HepG2 (cell line): ENCODE measurements around the gene OR2B2. TPM values are rescaled to one million over a fixed set of nuclear protein-coding genes. Genes with fewer than 3 reads are reported as not detected.

Experiments used
- IRF2 ChIP-seq: IDR thresholded peaks from 2 replicates; pipeline ENCODE4 v1.6.1; 2018; ENCODE audit warnings: missing genetic modification reagents, missing compliant biosample characterization
- KIAA2018 ChIP-seq: sonication (generic); formaldehyde crosslinking; IDR thresholded peaks from 2 replicates; pipeline ENCODE4 v1.5.0; 2020; ENCODE audit warnings: mild to moderate bottlenecking, missing genetic modification reagents, borderline replicate concordance
- SAFB2 ChIP-seq: sonication (generic); formaldehyde crosslinking; IDR thresholded peaks from 2 replicates; pipeline ENCODE4 v1.5.1; 2020; ENCODE audit warnings: missing genetic modification reagents, low read depth, mild to moderate bottlenecking, borderline replicate concordance
- SP140L ChIP-seq: sonication (generic); formaldehyde crosslinking; IDR thresholded peaks from 2 replicates; pipeline ENCODE4 v1.4.0; 2020; ENCODE audit warnings: missing genetic modification reagents, borderline replicate concordance
- STAT5B ChIP-seq: sonication (generic); formaldehyde crosslinking; IDR thresholded peaks from 2 replicates; pipeline ENCODE4 v1.4.0; 2020; ENCODE audit warnings: missing genetic modification reagents
- SYNCRIP ChIP-seq: fragments of 200-400 bp; formaldehyde crosslinking; IDR thresholded peaks from 2 replicates; pipeline ENCODE4 v1.6.1; 2018; ENCODE audit warnings: mild to moderate bottlenecking, low read depth, low read length; ENCODE audit not compliant: insufficient read depth
- TCF7L2 ChIP-seq: IDR thresholded peaks from 2 replicates; pipeline ENCODE4 v1.6.1; 2011; ENCODE audit warnings: mild to moderate bottlenecking, low read depth, low read length, moderate library complexity
- ZNF775 ChIP-seq: sonication (generic); formaldehyde crosslinking; IDR thresholded peaks from 2 replicates; pipeline ENCODE4 v1.4.0; 2020; ENCODE audit warnings: missing genetic modification reagents, mild to moderate bottlenecking, moderate library complexity, borderline replicate concordance
- ZSCAN31 ChIP-seq: sonication (generic); formaldehyde crosslinking; IDR thresholded peaks from 2 replicates; pipeline ENCODE4 v1.5.0; 2020; ENCODE audit warnings: low read depth, mild to moderate bottlenecking, missing genetic modification reagents
- polyA plus RNA-seq, 8 experiments: library from polyadenylated mRNA; depleted of rRNA in 3 of 8; stranded (reverse) in 7 of 8; unstranded in 1 of 8; fragments of >200 nt; fragmentation: Illumina TruSeq in 4 of 8; extraction: Trizol in 4 of 8; gene quantifications; 2 replicates each; pipeline versions ENCODE4 v1.2.1 to v1.2.3, GENCODE V29; 2011 to 2016; ENCODE audit warnings: low read depth in 4 of 8, missing spikeins in 1 of 8, mixed read lengths in 1 of 8; ENCODE audit not compliant: insufficient read depth in 1 of 8
- total RNA-seq, 5 experiments: library from RNA; depleted of rRNA; stranded (reverse); fragments of >200 nt; fragmentation: Illumina TruSeq; extraction: Trizol; gene quantifications; 2 replicates each; pipeline ENCODE4 v1.2.3, GENCODE V29; 2016; ENCODE audit warnings: low read depth in 1 of 5
- TF ChIP-seq, protein P1 (sequence below): sonication (generic); formaldehyde crosslinking; IDR thresholded peaks from 2 replicates; pipeline ENCODE4 v1.5.1; 2020; ENCODE audit warnings: missing genetic modification reagents, mild to moderate bottlenecking, borderline replicate concordance
- TF ChIP-seq, protein P2 (sequence below): IDR thresholded peaks from 2 replicates; pipeline ENCODE4 v1.6.1; 2016; ENCODE audit warnings: low read depth
- TF ChIP-seq, protein P3 (sequence below): sonication (generic); formaldehyde crosslinking; IDR thresholded peaks from 2 replicates; pipeline ENCODE4 v1.4.0; 2020; ENCODE audit warnings: missing genetic modification reagents, borderline replicate concordance

Gene OR2B2
- total and polyA plus RNA-seq, 2 of the 13 experiments (the other 11 are each of a cell fraction or from before 2014, with no cell fraction given) = not detected

GRCh38 chr6:27902335-27903314 is 9.6 kb downstream of the OR2B2 start (continued):
- TF ChIP-seq KIAA2018 (CRISPR knock-in tag) (no peak), TCF7L2 (no peak), STAT5B (CRISPR knock-in tag) (no peak), ZNF775 (no peak), IRF2 (CRISPR knock-in tag) (peak; percentile 81), ZSCAN31 (CRISPR knock-in tag) (peak; percentile 75; the same call in 1 of the 2 replicates), SYNCRIP (no peak), SAFB2 (CRISPR knock-in tag) (no peak), SP140L (CRISPR knock-in tag) (peak; percentile 39; the same call in 1 of the 2 replicates)
- TF ChIP-seq, protein P1, sequence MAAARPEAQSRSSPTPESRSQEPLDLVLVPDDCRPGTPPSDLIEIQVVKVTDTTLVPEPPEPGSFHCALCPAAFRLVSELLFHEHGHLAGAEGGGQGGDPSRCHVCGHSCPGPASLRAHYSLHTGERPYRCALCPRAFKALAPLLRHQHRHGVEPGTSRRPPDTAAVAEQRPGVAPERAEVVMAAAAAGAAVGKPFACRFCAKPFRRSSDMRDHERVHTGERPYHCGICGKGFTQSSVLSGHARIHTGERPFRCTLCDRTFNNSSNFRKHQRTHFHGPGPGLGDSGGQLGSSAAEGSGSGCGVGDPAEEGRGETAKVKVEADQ = no peak; the same call in 1 of the 2 replicates
- TF ChIP-seq, protein P2, sequence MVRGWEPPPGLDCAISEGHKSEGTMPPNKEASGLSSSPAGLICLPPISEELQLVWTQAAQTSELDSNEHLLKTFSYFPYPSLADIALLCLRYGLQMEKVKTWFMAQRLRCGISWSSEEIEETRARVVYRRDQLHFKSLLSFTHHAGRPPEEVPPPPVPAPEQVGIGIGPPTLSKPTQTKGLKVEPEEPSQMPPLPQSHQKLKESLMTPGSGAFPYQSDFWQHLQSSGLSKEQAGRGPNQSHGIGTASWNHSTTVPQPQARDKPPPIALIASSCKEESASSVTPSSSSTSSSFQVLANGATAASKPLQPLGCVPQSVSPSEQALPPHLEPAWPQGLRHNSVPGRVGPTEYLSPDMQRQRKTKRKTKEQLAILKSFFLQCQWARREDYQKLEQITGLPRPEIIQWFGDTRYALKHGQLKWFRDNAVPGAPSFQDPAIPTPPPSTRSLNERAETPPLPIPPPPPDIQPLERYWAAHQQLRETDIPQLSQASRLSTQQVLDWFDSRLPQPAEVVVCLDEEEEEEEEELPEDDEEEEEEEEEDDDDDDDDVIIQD (CRISPR knock-in tag) = peak; percentile 42; the same call in 1 of the 2 replicates
- TF ChIP-seq, protein P3, sequence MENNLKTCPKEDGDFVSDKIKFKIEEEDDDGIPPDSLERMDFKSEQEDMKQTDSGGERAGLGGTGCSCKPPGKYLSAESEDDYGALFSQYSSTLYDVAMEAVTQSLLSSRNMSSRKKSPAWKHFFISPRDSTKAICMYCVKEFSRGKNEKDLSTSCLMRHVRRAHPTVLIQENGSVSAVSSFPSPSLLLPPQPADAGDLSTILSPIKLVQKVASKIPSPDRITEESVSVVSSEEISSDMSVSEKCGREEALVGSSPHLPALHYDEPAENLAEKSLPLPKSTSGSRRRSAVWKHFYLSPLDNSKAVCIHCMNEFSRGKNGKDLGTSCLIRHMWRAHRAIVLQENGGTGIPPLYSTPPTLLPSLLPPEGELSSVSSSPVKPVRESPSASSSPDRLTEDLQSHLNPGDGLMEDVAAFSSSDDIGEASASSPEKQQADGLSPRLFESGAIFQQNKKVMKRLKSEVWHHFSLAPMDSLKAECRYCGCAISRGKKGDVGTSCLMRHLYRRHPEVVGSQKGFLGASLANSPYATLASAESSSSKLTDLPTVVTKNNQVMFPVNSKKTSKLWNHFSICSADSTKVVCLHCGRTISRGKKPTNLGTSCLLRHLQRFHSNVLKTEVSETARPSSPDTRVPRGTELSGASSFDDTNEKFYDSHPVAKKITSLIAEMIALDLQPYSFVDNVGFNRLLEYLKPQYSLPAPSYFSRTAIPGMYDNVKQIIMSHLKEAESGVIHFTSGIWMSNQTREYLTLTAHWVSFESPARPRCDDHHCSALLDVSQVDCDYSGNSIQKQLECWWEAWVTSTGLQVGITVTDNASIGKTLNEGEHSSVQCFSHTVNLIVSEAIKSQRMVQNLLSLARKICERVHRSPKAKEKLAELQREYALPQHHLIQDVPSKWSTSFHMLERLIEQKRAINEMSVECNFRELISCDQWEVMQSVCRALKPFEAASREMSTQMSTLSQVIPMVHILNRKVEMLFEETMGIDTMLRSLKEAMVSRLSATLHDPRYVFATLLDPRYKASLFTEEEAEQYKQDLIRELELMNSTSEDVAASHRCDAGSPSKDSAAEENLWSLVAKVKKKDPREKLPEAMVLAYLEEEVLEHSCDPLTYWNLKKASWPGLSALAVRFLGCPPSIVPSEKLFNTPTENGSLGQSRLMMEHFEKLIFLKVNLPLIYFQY (CRISPR knock-in tag) = peak; percentile 95
